WTC11 (cell line): Measurements from ENCODE around the gene OBP2B. TPM values are rescaled to one million over a fixed set of nuclear protein-coding genes. Genes with fewer than 3 reads are reported as not detected.

Source experiments
- ATAC-seq: fragments of 200-7000 bp; cut with Tn5 transposase; 2 replicates; pipeline ENCODE4 v1.10.0; 2021; ENCODE audit warnings: mild to moderate bottlenecking, moderate library complexity
- CTCF ChIA-PET: fragments of 300-600 bp; sonication (Branson Sonifier 250); formaldehyde crosslinking; loops from one replicate; lab custom pipeline; 2021; ENCODE audit warnings: antibody characterized with exemption; lab: Charles Lee
- POLR2A ChIA-PET: fragments of 350-600 bp; sonication (Branson Sonifier 250); formaldehyde crosslinking; loops from one replicate; lab custom pipeline; 2021; ENCODE audit warnings: antibody characterized with exemption; lab: Charles Lee
- DNase-seq: peaks from one replicate; pipeline ENCODE4 v3.0.0; 2021; ENCODE audit warnings: low spot score
- H3K27ac Mint-ChIP-seq: 2 replicates; pipeline ENCODE4 v1.8.0; 2021; ENCODE audit warnings: mixed read lengths
- H3K27me3 Mint-ChIP-seq: 2 replicates; pipeline ENCODE4 v1.8.0; 2021; ENCODE audit warnings: low read depth, mild to moderate bottlenecking, moderate library complexity, mixed read lengths
- H3K36me3 Mint-ChIP-seq: 2 replicates; pipeline ENCODE4 v1.8.0; 2021; ENCODE audit warnings: mixed read lengths
- H3K4me1 Mint-ChIP-seq: 2 replicates; pipeline ENCODE4 v1.8.0; 2022; ENCODE audit warnings: mixed read lengths
- H3K4me3 Mint-ChIP-seq: 2 replicates; pipeline ENCODE4 v1.8.0; 2021; ENCODE audit warnings: mild to moderate bottlenecking, moderate library complexity, mixed read lengths
- H3K9me3 Mint-ChIP-seq: 2 replicates; pipeline ENCODE4 v1.8.0; 2021; ENCODE audit warnings: mixed read lengths
- ELF4 ChIP-seq: sonication (generic); formaldehyde crosslinking; IDR thresholded peaks from 2 replicates; pipeline ENCODE4 v1.8.1; 2022; ENCODE audit warnings: low read depth, mild to moderate bottlenecking, moderate library complexity, missing genetic modification reagents
- TCF7 ChIP-seq: sonication (generic); formaldehyde crosslinking; IDR thresholded peaks from 2 replicates; pipeline ENCODE4 v1.8.0; 2022; ENCODE audit warnings: mild to moderate bottlenecking, low read depth, missing genetic modification reagents, moderate library complexity
- TEAD4 ChIP-seq: sonication (generic); formaldehyde crosslinking; IDR thresholded peaks from 2 replicates; pipeline ENCODE4 v1.8.0; 2022; ENCODE audit warnings: mild to moderate bottlenecking, missing genetic modification reagents
- ZBTB21 ChIP-seq: sonication (generic); formaldehyde crosslinking; IDR thresholded peaks from 2 replicates; pipeline ENCODE4 v1.8.1; 2023; ENCODE audit warnings: mild to moderate bottlenecking, missing genetic modification reagents, borderline replicate concordance
- ZNF396 ChIP-seq: fragments of 250-450 bp; sonication (Bioruptor Pico); IDR thresholded peaks from 2 replicates; pipeline ENCODE4 v1.8.0; 2021; ENCODE audit warnings: mild to moderate bottlenecking, moderate library complexity, borderline replicate concordance
- ZNF423 ChIP-seq: fragments of 250-450 bp; sonication (Bioruptor Pico); IDR thresholded peaks from 2 replicates; pipeline ENCODE4 v2.1.2; 2022; ENCODE audit warnings: mild to moderate bottlenecking, moderate library complexity
- total RNA-seq: library from RNA; stranded (reverse); gene quantifications from 3 replicates; pipeline ENCODE4 v1.2.3, GENCODE V29; 2021
- TF ChIP-seq, protein P1 (sequence below): fragments of 200-600 bp; IDR thresholded peaks from 2 replicates; pipeline ENCODE4 v1.8.0; 2022; ENCODE audit warnings: antibody characterized with exemption
- TF ChIP-seq, protein P2 (sequence below): fragments of 250-450 bp; sonication (Bioruptor Pico); IDR thresholded peaks from 2 replicates; pipeline ENCODE4 v1.9.0; 2021; ENCODE audit warnings: mild to moderate bottlenecking
- TF ChIP-seq, protein P3 (sequence below): sonication (generic); formaldehyde crosslinking; IDR thresholded peaks from 2 replicates; pipeline ENCODE4 v1.8.0; 2023; ENCODE audit warnings: missing genetic modification reagents
- TF ChIP-seq, protein P4 (sequence below): sonication (generic); formaldehyde crosslinking; IDR thresholded peaks from 2 replicates; pipeline ENCODE4 v1.8.1; 2023; ENCODE audit warnings: mild to moderate bottlenecking, missing genetic modification reagents
- TF ChIP-seq, protein P5 (sequence below): sonication (generic); formaldehyde crosslinking; IDR thresholded peaks from 2 replicates; pipeline ENCODE4 v1.8.1; 2022; ENCODE audit warnings: missing genetic modification reagents, borderline replicate concordance
- TF ChIP-seq, protein P6 (sequence below): fragments of 250-450 bp; sonication (Bioruptor Pico); IDR thresholded peaks from 2 replicates; pipeline ENCODE4 v1.9.0; 2021; ENCODE audit warnings: mild to moderate bottlenecking, borderline replicate concordance
- TF ChIP-seq, protein P7 (sequence below): sonication (generic); formaldehyde crosslinking; conservative IDR thresholded peaks from 2 replicates; pipeline ENCODE4 v1.8.1; 2023; ENCODE audit warnings: mild to moderate bottlenecking, low read depth, missing genetic modification reagents, moderate library complexity
- TF ChIP-seq, protein P8 (sequence below): sonication (generic); formaldehyde crosslinking; IDR thresholded peaks from 2 replicates; pipeline ENCODE4 v1.8.1; 2022; ENCODE audit warnings: mild to moderate bottlenecking, missing genetic modification reagents, moderate library complexity, borderline replicate concordance
- TF ChIP-seq, protein P9 (sequence below): sonication (generic); formaldehyde crosslinking; conservative IDR thresholded peaks from 2 replicates; pipeline ENCODE4 v1.8.1; 2022; ENCODE audit warnings: mild to moderate bottlenecking, missing genetic modification reagents

Gene OBP2B
- total RNA-seq, 1 experiment from 2014 or later: not detected

DNA sequence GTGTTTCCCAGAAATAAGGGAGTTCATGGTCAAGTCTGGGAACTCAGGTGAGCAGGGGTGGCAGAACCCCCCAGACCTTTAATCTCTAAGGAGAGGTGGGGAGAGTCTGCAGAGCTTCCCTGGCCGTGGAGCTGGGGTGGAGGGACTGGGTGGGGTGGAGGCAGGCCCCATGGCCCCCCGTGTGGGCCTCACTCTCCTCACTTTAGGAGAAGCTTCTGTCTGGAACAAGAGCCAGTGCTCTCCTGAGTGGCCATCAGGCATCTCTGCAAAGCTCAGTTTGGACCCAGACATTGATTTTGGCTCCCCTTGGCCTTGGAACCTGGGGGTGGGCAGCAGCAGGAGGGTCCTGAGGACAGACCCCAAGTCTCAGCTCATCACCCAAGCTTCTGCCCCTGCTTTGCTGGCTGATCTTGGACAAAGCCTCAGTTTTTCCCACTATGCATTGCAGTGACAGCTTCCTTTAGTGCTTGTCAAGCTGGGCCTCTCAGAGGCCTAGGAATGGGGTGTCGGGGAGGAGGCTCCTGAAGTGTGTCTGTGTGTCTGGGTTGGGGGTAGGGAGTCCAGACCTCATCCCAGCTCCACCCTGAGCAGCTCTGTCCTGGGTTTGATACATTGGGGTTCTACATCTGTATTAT is 41.8 kb downstream of the OBP2B start (continued):
- TF ChIP-seq, protein P1, sequence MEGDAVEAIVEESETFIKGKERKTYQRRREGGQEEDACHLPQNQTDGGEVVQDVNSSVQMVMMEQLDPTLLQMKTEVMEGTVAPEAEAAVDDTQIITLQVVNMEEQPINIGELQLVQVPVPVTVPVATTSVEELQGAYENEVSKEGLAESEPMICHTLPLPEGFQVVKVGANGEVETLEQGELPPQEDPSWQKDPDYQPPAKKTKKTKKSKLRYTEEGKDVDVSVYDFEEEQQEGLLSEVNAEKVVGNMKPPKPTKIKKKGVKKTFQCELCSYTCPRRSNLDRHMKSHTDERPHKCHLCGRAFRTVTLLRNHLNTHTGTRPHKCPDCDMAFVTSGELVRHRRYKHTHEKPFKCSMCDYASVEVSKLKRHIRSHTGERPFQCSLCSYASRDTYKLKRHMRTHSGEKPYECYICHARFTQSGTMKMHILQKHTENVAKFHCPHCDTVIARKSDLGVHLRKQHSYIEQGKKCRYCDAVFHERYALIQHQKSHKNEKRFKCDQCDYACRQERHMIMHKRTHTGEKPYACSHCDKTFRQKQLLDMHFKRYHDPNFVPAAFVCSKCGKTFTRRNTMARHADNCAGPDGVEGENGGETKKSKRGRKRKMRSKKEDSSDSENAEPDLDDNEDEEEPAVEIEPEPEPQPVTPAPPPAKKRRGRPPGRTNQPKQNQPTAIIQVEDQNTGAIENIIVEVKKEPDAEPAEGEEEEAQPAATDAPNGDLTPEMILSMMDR: no peak
- TF ChIP-seq TEAD4 (CRISPR knock-in tag) (no peak), ZNF423 (CRISPR knock-in tag) (no peak), TCF7 (CRISPR knock-in tag) (no peak)
- TF ChIP-seq, protein P2, sequence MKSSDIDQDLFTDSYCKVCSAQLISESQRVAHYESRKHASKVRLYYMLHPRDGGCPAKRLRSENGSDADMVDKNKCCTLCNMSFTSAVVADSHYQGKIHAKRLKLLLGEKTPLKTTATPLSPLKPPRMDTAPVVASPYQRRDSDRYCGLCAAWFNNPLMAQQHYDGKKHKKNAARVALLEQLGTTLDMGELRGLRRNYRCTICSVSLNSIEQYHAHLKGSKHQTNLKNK: no peak
- TF ChIP-seq, protein P3, sequence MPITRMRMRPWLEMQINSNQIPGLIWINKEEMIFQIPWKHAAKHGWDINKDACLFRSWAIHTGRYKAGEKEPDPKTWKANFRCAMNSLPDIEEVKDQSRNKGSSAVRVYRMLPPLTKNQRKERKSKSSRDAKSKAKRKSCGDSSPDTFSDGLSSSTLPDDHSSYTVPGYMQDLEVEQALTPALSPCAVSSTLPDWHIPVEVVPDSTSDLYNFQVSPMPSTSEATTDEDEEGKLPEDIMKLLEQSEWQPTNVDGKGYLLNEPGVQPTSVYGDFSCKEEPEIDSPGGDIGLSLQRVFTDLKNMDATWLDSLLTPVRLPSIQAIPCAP (CRISPR knock-in tag): no peak
- TF ChIP-seq, protein P4, sequence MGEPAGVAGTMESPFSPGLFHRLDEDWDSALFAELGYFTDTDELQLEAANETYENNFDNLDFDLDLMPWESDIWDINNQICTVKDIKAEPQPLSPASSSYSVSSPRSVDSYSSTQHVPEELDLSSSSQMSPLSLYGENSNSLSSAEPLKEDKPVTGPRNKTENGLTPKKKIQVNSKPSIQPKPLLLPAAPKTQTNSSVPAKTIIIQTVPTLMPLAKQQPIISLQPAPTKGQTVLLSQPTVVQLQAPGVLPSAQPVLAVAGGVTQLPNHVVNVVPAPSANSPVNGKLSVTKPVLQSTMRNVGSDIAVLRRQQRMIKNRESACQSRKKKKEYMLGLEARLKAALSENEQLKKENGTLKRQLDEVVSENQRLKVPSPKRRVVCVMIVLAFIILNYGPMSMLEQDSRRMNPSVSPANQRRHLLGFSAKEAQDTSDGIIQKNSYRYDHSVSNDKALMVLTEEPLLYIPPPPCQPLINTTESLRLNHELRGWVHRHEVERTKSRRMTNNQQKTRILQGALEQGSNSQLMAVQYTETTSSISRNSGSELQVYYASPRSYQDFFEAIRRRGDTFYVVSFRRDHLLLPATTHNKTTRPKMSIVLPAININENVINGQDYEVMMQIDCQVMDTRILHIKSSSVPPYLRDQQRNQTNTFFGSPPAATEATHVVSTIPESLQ (CRISPR knock-in tag): no peak

DNA sequence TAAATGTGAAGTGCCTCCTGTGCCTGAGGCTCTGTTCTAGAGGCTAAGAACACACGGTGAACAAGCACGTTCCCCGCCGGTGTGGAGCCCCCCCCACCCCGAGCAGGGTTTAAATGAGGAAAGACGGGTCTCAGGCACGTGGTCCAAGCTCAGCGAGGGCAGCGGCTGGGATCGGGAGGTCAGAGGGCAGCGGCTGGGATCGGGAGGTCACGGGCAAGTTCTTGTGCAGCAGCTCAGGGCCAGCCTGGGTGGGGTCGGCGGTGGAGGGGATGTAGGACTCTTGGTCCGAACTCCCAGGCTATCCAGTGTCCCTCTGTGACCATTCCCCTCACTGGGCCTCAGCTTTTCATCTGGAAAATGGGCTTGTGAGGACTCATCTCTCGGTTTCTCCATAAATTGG is 42.7 kb downstream of the OBP2B start:
- ATAC-seq (no peak), DNase-seq (no peak)
- Mint-ChIP-seq H3K4me3 (no peak overlapping the region), H3K36me3 (no peaks in the 10 kb centered on the region), H3K27ac (no peak overlapping the region), H3K9me3 (no peaks in the 10 kb centered on the region), H3K4me1 (peaks cover 8% of the 10 kb centered on the region), H3K27me3 (peaks cover 11% of the 10 kb centered on the region)
- TF ChIP-seq, protein P5, sequence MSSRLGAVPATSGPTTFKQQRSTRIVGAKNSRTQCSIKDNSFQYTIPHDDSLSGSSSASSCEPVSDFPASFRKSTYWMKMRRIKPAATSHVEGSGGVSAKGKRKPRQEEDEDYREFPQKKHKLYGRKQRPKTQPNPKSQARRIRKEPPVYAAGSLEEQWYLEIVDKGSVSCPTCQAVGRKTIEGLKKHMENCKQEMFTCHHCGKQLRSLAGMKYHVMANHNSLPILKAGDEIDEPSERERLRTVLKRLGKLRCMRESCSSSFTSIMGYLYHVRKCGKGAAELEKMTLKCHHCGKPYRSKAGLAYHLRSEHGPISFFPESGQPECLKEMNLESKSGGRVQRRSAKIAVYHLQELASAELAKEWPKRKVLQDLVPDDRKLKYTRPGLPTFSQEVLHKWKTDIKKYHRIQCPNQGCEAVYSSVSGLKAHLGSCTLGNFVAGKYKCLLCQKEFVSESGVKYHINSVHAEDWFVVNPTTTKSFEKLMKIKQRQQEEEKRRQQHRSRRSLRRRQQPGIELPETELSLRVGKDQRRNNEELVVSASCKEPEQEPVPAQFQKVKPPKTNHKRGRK (CRISPR knock-in tag): no peak
- TF ChIP-seq, protein P6, sequence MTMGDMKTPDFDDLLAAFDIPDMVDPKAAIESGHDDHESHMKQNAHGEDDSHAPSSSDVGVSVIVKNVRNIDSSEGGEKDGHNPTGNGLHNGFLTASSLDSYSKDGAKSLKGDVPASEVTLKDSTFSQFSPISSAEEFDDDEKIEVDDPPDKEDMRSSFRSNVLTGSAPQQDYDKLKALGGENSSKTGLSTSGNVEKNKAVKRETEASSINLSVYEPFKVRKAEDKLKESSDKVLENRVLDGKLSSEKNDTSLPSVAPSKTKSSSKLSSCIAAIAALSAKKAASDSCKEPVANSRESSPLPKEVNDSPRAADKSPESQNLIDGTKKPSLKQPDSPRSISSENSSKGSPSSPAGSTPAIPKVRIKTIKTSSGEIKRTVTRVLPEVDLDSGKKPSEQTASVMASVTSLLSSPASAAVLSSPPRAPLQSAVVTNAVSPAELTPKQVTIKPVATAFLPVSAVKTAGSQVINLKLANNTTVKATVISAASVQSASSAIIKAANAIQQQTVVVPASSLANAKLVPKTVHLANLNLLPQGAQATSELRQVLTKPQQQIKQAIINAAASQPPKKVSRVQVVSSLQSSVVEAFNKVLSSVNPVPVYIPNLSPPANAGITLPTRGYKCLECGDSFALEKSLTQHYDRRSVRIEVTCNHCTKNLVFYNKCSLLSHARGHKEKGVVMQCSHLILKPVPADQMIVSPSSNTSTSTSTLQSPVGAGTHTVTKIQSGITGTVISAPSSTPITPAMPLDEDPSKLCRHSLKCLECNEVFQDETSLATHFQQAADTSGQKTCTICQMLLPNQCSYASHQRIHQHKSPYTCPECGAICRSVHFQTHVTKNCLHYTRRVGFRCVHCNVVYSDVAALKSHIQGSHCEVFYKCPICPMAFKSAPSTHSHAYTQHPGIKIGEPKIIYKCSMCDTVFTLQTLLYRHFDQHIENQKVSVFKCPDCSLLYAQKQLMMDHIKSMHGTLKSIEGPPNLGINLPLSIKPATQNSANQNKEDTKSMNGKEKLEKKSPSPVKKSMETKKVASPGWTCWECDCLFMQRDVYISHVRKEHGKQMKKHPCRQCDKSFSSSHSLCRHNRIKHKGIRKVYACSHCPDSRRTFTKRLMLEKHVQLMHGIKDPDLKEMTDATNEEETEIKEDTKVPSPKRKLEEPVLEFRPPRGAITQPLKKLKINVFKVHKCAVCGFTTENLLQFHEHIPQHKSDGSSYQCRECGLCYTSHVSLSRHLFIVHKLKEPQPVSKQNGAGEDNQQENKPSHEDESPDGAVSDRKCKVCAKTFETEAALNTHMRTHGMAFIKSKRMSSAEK (CRISPR knock-in tag): no peak
- TF ChIP-seq ELF4 (no peak), ZBTB21 (no peak), ZNF396 (no peak)
- TF ChIP-seq, protein P7, sequence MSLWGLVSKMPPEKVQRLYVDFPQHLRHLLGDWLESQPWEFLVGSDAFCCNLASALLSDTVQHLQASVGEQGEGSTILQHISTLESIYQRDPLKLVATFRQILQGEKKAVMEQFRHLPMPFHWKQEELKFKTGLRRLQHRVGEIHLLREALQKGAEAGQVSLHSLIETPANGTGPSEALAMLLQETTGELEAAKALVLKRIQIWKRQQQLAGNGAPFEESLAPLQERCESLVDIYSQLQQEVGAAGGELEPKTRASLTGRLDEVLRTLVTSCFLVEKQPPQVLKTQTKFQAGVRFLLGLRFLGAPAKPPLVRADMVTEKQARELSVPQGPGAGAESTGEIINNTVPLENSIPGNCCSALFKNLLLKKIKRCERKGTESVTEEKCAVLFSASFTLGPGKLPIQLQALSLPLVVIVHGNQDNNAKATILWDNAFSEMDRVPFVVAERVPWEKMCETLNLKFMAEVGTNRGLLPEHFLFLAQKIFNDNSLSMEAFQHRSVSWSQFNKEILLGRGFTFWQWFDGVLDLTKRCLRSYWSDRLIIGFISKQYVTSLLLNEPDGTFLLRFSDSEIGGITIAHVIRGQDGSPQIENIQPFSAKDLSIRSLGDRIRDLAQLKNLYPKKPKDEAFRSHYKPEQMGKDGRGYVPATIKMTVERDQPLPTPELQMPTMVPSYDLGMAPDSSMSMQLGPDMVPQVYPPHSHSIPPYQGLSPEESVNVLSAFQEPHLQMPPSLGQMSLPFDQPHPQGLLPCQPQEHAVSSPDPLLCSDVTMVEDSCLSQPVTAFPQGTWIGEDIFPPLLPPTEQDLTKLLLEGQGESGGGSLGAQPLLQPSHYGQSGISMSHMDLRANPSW: no peak
- TF ChIP-seq, protein P8, sequence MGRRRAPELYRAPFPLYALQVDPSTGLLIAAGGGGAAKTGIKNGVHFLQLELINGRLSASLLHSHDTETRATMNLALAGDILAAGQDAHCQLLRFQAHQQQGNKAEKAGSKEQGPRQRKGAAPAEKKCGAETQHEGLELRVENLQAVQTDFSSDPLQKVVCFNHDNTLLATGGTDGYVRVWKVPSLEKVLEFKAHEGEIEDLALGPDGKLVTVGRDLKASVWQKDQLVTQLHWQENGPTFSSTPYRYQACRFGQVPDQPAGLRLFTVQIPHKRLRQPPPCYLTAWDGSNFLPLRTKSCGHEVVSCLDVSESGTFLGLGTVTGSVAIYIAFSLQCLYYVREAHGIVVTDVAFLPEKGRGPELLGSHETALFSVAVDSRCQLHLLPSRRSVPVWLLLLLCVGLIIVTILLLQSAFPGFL (CRISPR knock-in tag): no peak
- TF ChIP-seq, protein P9, sequence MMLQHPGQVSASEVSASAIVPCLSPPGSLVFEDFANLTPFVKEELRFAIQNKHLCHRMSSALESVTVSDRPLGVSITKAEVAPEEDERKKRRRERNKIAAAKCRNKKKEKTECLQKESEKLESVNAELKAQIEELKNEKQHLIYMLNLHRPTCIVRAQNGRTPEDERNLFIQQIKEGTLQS (CRISPR knock-in tag): no peak
- POLR2A ChIA-PET: no interaction called here
- CTCF ChIA-PET: interaction anchor here (1.4 to 2.3 kb wide), 2 partner anchors 19 to 20 kb away, joined by 3 to 8 read pairs; no protein-coding TSS in a partner anchor
